NB4 (cell line): Measurements from ENCODE around the gene ODAD2.

Experiments used
- MAX ChIP-seq: IDR thresholded peaks from 2 replicates; pipeline ENCODE4 v1.6.1; 2011; ENCODE audit warnings: low read depth, low read length
- MYC ChIP-seq: IDR thresholded peaks from 2 replicates; pipeline ENCODE4 v1.6.1; 2011; ENCODE audit warnings: low read depth, low read length
- POLR2A ChIP-seq: IDR thresholded peaks from 2 replicates; pipeline ENCODE4 v1.6.1; 2011; ENCODE audit warnings: mild to moderate bottlenecking; ENCODE audit not compliant: insufficient read length; ENCODE audit errors: extremely low read depth
- TF ChIP-seq, protein P1 (sequence below): IDR thresholded peaks from one replicate; pipeline ENCODE4 v1.5.1; 2012; ENCODE audit warnings: low read depth, low read length

- TF ChIP-seq MYC (peak; percentile 24; the same call in 1 of the 2 replicates), POLR2A (peak; percentile 15), MAX (peak; percentile 28; the same call in 1 of the 2 replicates)
- TF ChIP-seq, protein P1, sequence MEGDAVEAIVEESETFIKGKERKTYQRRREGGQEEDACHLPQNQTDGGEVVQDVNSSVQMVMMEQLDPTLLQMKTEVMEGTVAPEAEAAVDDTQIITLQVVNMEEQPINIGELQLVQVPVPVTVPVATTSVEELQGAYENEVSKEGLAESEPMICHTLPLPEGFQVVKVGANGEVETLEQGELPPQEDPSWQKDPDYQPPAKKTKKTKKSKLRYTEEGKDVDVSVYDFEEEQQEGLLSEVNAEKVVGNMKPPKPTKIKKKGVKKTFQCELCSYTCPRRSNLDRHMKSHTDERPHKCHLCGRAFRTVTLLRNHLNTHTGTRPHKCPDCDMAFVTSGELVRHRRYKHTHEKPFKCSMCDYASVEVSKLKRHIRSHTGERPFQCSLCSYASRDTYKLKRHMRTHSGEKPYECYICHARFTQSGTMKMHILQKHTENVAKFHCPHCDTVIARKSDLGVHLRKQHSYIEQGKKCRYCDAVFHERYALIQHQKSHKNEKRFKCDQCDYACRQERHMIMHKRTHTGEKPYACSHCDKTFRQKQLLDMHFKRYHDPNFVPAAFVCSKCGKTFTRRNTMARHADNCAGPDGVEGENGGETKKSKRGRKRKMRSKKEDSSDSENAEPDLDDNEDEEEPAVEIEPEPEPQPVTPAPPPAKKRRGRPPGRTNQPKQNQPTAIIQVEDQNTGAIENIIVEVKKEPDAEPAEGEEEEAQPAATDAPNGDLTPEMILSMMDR: no peak
Measured at GRCh38 chr10:27998178-27998953, 513 bp downstream of the ODAD2 start.
